Adipocyte (in vitro differentiated cells): Measurements from ENCODE around the gene GPI.

Experiments
- DNase-seq: peaks from one replicate; pipeline ENCODE4 v3.0.0-alpha.2; 2015; ENCODE audit warnings: low read depth
- H3K27me3 ChIP-seq: replicated peaks from 2 replicates; pipeline ENCODE4 v1.7.0; 2013; ENCODE audit warnings: mild to moderate bottlenecking, low read length, moderate library complexity; ENCODE audit not compliant: control insufficient read depth, insufficient read depth
- H3K36me3 ChIP-seq: 2 replicates; pipeline ENCODE4 v1.7.0; 2013; ENCODE audit warnings: low read length, mild to moderate bottlenecking, moderate library complexity; ENCODE audit not compliant: control insufficient read depth, insufficient read depth, severe bottlenecking
- H3K4me1 ChIP-seq: 2 replicates; pipeline ENCODE4 v1.7.0; 2013; ENCODE audit warnings: mild to moderate bottlenecking, low read length, moderate library complexity; ENCODE audit not compliant: control insufficient read depth, insufficient read depth
- H3K4me3 ChIP-seq: 2 replicates; pipeline ENCODE4 v1.7.0; 2013; ENCODE audit warnings: mild to moderate bottlenecking, low read length, moderate library complexity
- H3K9ac ChIP-seq: 2 replicates; pipeline ENCODE4 v1.7.0; 2013; ENCODE audit warnings: mild to moderate bottlenecking, low read length, moderate library complexity
- H3K9me3 ChIP-seq: 2 replicates; pipeline ENCODE4 v1.7.0; 2013; ENCODE audit warnings: mild to moderate bottlenecking, low read length, moderate library complexity; ENCODE audit not compliant: control insufficient read depth

The GPI gene

GRCh38 chr19:34343751-34344150 is 21.2 kb upstream of the GPI start:
- peaks cover 49% of the 10 kb centered on the region for H3K36me3 ChIP-seq
- no peak for DNase-seq
- H3K27me3 ChIP-seq: no peaks in the 10 kb centered on the region
- H3K9ac ChIP-seq: no peak overlapping the region
- no peaks in the 10 kb centered on the region for H3K4me1 ChIP-seq
- H3K4me3 ChIP-seq: no peak overlapping the region
- H3K9me3 ChIP-seq: no peaks in the 10 kb centered on the region

- peak; percentile 90 for DNase-seq
- Histone ChIP-seq H3K9me3 (no peaks in the 10 kb centered on the region), H3K4me1 (no peaks in the 10 kb centered on the region), H3K27me3 (no peaks in the 10 kb centered on the region), H3K4me3 (no peak overlapping the region), H3K36me3 (peaks cover 44% of the 10 kb centered on the region), H3K9ac (no peak overlapping the region)
These were observed 19.0 kb upstream of the GPI start for GRCh38 chr19:34345947-34346351.

- H3K9ac ChIP-seq: no peak overlapping the region
- no peak overlapping the region for H3K4me3 ChIP-seq
- H3K4me1 ChIP-seq: no peaks in the 10 kb centered on the region
- peaks cover 37% of the 10 kb centered on the region for H3K36me3 ChIP-seq
- no peaks in the 10 kb centered on the region for H3K9me3 ChIP-seq
- H3K27me3 ChIP-seq: no peaks in the 10 kb centered on the region
- no peak for DNase-seq
These were observed 17.3 kb upstream of the GPI start for GRCh38 chr19:34347561-34348165.

GRCh38 chr19:34348899-34349487 is 16.0 kb upstream of the GPI start:
- H3K4me3 ChIP-seq: no peak overlapping the region
- peaks cover 39% of the 10 kb centered on the region for H3K36me3 ChIP-seq
- no peak for DNase-seq
- no peaks in the 10 kb centered on the region for H3K9me3 ChIP-seq
- H3K27me3 ChIP-seq: no peaks in the 10 kb centered on the region
- no peak overlapping the region for H3K9ac ChIP-seq
- no peaks in the 10 kb centered on the region for H3K4me1 ChIP-seq

GRCh38 chr19:34350161-34350561 is 14.8 kb upstream of the GPI start:
- Histone ChIP-seq H3K36me3 (peaks cover 45% of the 10 kb centered on the region), H3K9me3 (no peaks in the 10 kb centered on the region), H3K4me3 (no peak overlapping the region), H3K4me1 (no peaks in the 10 kb centered on the region), H3K27me3 (no peaks in the 10 kb centered on the region), H3K9ac (no peak overlapping the region)
- DNase-seq: no peak

GRCh38 chr19:34351382-34351826 is 13.6 kb upstream of the GPI start:
- no peak overlapping the region for H3K9ac ChIP-seq
- H3K27me3 ChIP-seq: no peaks in the 10 kb centered on the region
- no peak overlapping the region for H3K4me3 ChIP-seq
- H3K9me3 ChIP-seq: no peaks in the 10 kb centered on the region
- no peak for DNase-seq
- H3K4me1 ChIP-seq: no peaks in the 10 kb centered on the region
- H3K36me3 ChIP-seq: peaks cover 49% of the 10 kb centered on the region

- Histone ChIP-seq H3K36me3 (peaks cover 49% of the 10 kb centered on the region), H3K4me3 (no peak overlapping the region), H3K27me3 (no peaks in the 10 kb centered on the region), H3K9ac (no peak overlapping the region), H3K4me1 (peaks cover 4% of the 10 kb centered on the region), H3K9me3 (no peaks in the 10 kb centered on the region)
- no peak for DNase-seq
These were observed 11.4 kb upstream of the GPI start for GRCh38 chr19:34353546-34353945.

- Histone ChIP-seq H3K4me1 (peaks cover 8% of the 10 kb centered on the region), H3K36me3 (peaks cover 34% of the 10 kb centered on the region), H3K4me3 (no peak overlapping the region), H3K9ac (no peak overlapping the region), H3K9me3 (no peaks in the 10 kb centered on the region), H3K27me3 (no peaks in the 10 kb centered on the region)
- DNase-seq: no peak
These were observed 9.8 kb upstream of the GPI start for GRCh38 chr19:34355201-34355600.

GRCh38 chr19:34356875-34357274 is 8.1 kb upstream of the GPI start:
- Histone ChIP-seq H3K36me3 (peaks cover 25% of the 10 kb centered on the region), H3K27me3 (no peaks in the 10 kb centered on the region), H3K4me3 (no peak overlapping the region), H3K9me3 (no peaks in the 10 kb centered on the region), H3K4me1 (peaks cover 8% of the 10 kb centered on the region), H3K9ac (no peak overlapping the region)
- no peak for DNase-seq

- Histone ChIP-seq H3K36me3 (peaks cover 25% of the 10 kb centered on the region), H3K9me3 (no peaks in the 10 kb centered on the region), H3K4me1 (peaks cover 8% of the 10 kb centered on the region), H3K4me3 (no peak overlapping the region), H3K27me3 (no peaks in the 10 kb centered on the region), H3K9ac (no peak overlapping the region)
- no peak for DNase-seq
These were observed 7.6 kb upstream of the GPI start for GRCh38 chr19:34357431-34357830.

GRCh38 chr19:34359140-34359953 is 5.6 kb upstream of the GPI start:
- H3K9ac ChIP-seq: peak overlapping the region; percentile 80
- H3K4me1 ChIP-seq: peaks cover 8% of the 10 kb centered on the region
- no peaks in the 10 kb centered on the region for H3K9me3 ChIP-seq
- peaks cover 11% of the 10 kb centered on the region for H3K36me3 ChIP-seq
- H3K4me3 ChIP-seq: peak overlapping the region; percentile 80
- H3K27me3 ChIP-seq: no peaks in the 10 kb centered on the region
- DNase-seq: peak; percentile 95
